NB4 (cell line): ENCODE results near the gene EEF1AKMT4.

Experiments used
- MYC ChIP-seq: IDR thresholded peaks from 2 replicates; pipeline ENCODE4 v1.6.1; 2011; ENCODE audit warnings: low read depth, low read length
- TF ChIP-seq, protein P1 (sequence below): IDR thresholded peaks from one replicate; pipeline ENCODE4 v1.5.1; 2012; ENCODE audit warnings: low read depth, low read length
- TF ChIP-seq, protein P2 (sequence below): IDR thresholded peaks from 2 replicates; pipeline ENCODE4 v1.6.1; 2011; ENCODE audit warnings: low read depth, low read length

DNA sequence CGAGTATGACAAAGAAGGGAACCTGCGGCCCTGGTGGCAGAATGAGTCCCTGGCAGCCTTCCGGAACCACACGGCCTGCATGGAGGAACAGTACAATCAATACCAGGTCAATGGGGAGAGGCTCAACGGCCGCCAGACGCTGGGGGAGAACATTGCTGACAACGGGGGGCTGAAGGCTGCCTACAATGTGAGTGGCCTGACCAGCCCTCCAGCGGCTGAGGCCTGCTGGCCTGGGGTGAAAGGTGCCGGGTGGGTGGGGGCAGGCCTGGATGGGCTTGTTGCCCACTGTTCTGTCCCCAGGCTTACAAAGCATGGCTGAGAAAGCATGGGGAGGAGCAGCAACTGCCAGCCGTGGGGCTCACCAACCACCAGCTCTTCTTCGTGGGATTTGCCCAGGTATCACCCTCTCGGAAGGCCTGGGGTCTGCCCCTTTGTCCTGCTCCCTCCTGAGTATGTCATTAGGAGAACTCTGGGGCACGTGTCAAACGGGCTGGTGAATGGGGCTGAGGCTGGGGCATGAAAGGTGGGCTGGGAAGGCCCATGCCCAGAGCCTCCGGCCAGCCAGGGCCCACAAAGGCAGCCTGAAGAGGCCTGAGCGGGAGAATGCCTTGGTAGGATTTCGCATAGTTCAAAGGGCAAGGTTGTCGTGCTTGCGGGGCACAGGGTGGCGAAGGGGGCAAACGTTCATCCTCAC lies 41.7 kb downstream of the EEF1AKMT4 start:
- TF ChIP-seq, protein P1, sequence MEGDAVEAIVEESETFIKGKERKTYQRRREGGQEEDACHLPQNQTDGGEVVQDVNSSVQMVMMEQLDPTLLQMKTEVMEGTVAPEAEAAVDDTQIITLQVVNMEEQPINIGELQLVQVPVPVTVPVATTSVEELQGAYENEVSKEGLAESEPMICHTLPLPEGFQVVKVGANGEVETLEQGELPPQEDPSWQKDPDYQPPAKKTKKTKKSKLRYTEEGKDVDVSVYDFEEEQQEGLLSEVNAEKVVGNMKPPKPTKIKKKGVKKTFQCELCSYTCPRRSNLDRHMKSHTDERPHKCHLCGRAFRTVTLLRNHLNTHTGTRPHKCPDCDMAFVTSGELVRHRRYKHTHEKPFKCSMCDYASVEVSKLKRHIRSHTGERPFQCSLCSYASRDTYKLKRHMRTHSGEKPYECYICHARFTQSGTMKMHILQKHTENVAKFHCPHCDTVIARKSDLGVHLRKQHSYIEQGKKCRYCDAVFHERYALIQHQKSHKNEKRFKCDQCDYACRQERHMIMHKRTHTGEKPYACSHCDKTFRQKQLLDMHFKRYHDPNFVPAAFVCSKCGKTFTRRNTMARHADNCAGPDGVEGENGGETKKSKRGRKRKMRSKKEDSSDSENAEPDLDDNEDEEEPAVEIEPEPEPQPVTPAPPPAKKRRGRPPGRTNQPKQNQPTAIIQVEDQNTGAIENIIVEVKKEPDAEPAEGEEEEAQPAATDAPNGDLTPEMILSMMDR, result no peak
- TF ChIP-seq, protein P2, sequence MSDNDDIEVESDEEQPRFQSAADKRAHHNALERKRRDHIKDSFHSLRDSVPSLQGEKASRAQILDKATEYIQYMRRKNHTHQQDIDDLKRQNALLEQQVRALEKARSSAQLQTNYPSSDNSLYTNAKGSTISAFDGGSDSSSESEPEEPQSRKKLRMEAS, result no peak
- no peak for TF ChIP-seq MYC
